HepG2 (cell line): ENCODE data around the gene ADCYAP1R1. TPM values are rescaled to one million over a fixed set of nuclear protein-coding genes. Genes with fewer than 3 reads are reported as not detected.

Source experiments
- ATAC-seq: fragments of 200-7000 bp; cut with Tn5 transposase; 3 replicates; pipeline ENCODE4 v1.9.1; 2020; ENCODE audit warnings: mild to moderate bottlenecking, moderate library complexity
- BruUV-seq: library from RNA; stranded (reverse); fragments of 400-500 nt; replicated peaks from 2 replicates; lab custom pipeline; 2021; lab: Mats Ljungman, UMichigan
- CTCF ChIA-PET: fragments of 300-600 bp; formaldehyde crosslinking; extraction: SDS; loops from one replicate; lab custom pipeline; 2021; ENCODE audit warnings: low total read pairs, inconsistent platforms, low intra/inter-chr PET ratio; lab: Yijun Ruan, JAX
- POLR2A ChIA-PET: fragments of 350-600 bp; sonication (Branson Sonifier 250); formaldehyde crosslinking; loops from one replicate; lab custom pipeline; 2020; ENCODE audit warnings: antibody characterized with exemption, inconsistent platforms; lab: Yijun Ruan, JAX
- DNase-seq: peaks from one replicate; pipeline ENCODE4 v3.0.0-alpha.2; 2015; ENCODE audit warnings: low spot score
- FAIRE-seq: peaks from 3 replicates; lab custom pipeline; 2011; peaks lifted over from hg19 to GRCh38; lab: Jason Lieb, UNC
- H2AFZ ChIP-seq: one replicate; pipeline ENCODE4 v1.6.1; 2011; ENCODE audit warnings: low read length, inconsistent platforms
- H3K27ac ChIP-seq: fragments of 300-600 bp; 3 replicates; pipeline ENCODE4 v1.8.0; 2011; ENCODE audit warnings: mixed run types, mild to moderate bottlenecking, mixed read lengths, low read length, inconsistent platforms; ENCODE audit not compliant: insufficient read depth; ENCODE audit errors: extremely low read length
- H3K27me3 ChIP-seq, 2 experiments: fragments of 200-600 bp in 1 of 2; 2 replicates in 1 of 2; 3 replicates in 1 of 2; pipeline versions ENCODE4 v1.6.0 to v1.8.0; 2011; ENCODE audit warnings: low read length in 2 of 2, mild to moderate bottlenecking in 2 of 2, moderate library complexity in 2 of 2, inconsistent platforms in 1 of 2; ENCODE audit not compliant: insufficient read depth in 2 of 2, control insufficient read depth in 1 of 2
- H3K36me3 ChIP-seq, 2 experiments: fragments of 200-600 bp in 1 of 2; replicated peaks in 1 of 2; 2 replicates in 1 of 2; 3 replicates in 1 of 2; pipeline versions ENCODE4 v1.5.1 to v1.8.0; 2011; ENCODE audit warnings: low read length in 2 of 2, inconsistent platforms in 1 of 2; ENCODE audit not compliant: insufficient read depth in 2 of 2, control insufficient read depth in 1 of 2
- H3K4me1 ChIP-seq: 2 replicates; pipeline ENCODE4 v1.5.1; 2012; ENCODE audit warnings: low read length, inconsistent platforms; ENCODE audit not compliant: insufficient read depth
- H3K4me2 ChIP-seq: 2 replicates; pipeline ENCODE4 v1.6.0; 2011; ENCODE audit warnings: low read depth, low read length, inconsistent platforms
- H3K4me3 ChIP-seq, 3 experiments: fragments of 200-600 bp in 1 of 3; sonication (generic), shearing (Covaris generic) in 1 of 3; replicated peaks in 1 of 3; 2 replicates each; pipeline ENCODE4 v1.5.1; 2011 to 2016; ENCODE audit warnings: low read length in 3 of 3, inconsistent platforms in 2 of 3, low read depth in 2 of 3, mild to moderate bottlenecking in 2 of 3, control low read depth in 1 of 3, mixed read lengths in 1 of 3; ENCODE audit not compliant: insufficient read depth in 1 of 3
- H3K79me2 ChIP-seq: one replicate; pipeline ENCODE4 v1.6.1; 2011; ENCODE audit warnings: low read length, inconsistent platforms; ENCODE audit not compliant: insufficient read depth
- H3K9ac ChIP-seq: 2 replicates; pipeline ENCODE4 v1.6.0; 2011; ENCODE audit warnings: mild to moderate bottlenecking, low read depth, low read length, inconsistent platforms; ENCODE audit not compliant: insufficient read depth
- H3K9me3 ChIP-seq: 2 replicates; pipeline ENCODE4 v1.5.1; 2012; ENCODE audit warnings: mild to moderate bottlenecking, low read length
- H4K20me1 ChIP-seq: 2 replicates; pipeline ENCODE4 v1.6.0; 2011; ENCODE audit warnings: inconsistent platforms, mild to moderate bottlenecking, low read length, moderate library complexity; ENCODE audit not compliant: insufficient read depth
- ERF ChIP-seq: IDR thresholded peaks from 2 replicates; pipeline ENCODE4 v1.6.1; 2018; ENCODE audit warnings: missing biosample characterization, missing genetic modification reagents
- FOXK2 ChIP-seq: fragments of 450-650 bp; IDR thresholded peaks from 2 replicates; pipeline ENCODE4 v1.6.1; 2016
- GZF1 ChIP-seq: sonication (generic); formaldehyde crosslinking; IDR thresholded peaks from 2 replicates; pipeline ENCODE4 v1.5.1; 2020; ENCODE audit warnings: mild to moderate bottlenecking, missing genetic modification reagents
- ONECUT2 ChIP-seq: sonication (generic); formaldehyde crosslinking; IDR thresholded peaks from 2 replicates; pipeline ENCODE4 v1.4.0; 2020; ENCODE audit warnings: missing genetic modification reagents
- SIN3B ChIP-seq: fragments of 150-350 bp; IDR thresholded peaks from 2 replicates; pipeline ENCODE4 v1.6.1; 2014; ENCODE audit warnings: low read length
- XRCC5 ChIP-seq: fragments of 200-400 bp; formaldehyde crosslinking; optimal IDR thresholded peaks from 2 replicates; pipeline ENCODE3; 2017; ENCODE audit warnings: mild to moderate bottlenecking, low read length
- ZMYM3 ChIP-seq: sonication (generic); formaldehyde crosslinking; IDR thresholded peaks from 2 replicates; pipeline ENCODE4 v1.5.1; 2020; ENCODE audit warnings: mild to moderate bottlenecking, missing genetic modification reagents
- ZNF280B ChIP-seq: sonication (generic); formaldehyde crosslinking; IDR thresholded peaks from 2 replicates; pipeline ENCODE4 v1.5.0; 2020; ENCODE audit warnings: missing genetic modification reagents, mild to moderate bottlenecking, borderline replicate concordance
- ZNF598 ChIP-seq: sonication (generic); formaldehyde crosslinking; IDR thresholded peaks from 2 replicates; pipeline ENCODE4 v1.5.1; 2020; ENCODE audit warnings: mild to moderate bottlenecking, missing genetic modification reagents, borderline replicate concordance
- ZNF616 ChIP-seq: sonication (generic); formaldehyde crosslinking; IDR thresholded peaks from 2 replicates; pipeline ENCODE4 v1.5.0; 2020; ENCODE audit warnings: low read depth, mild to moderate bottlenecking, missing genetic modification reagents
- ZNF710 ChIP-seq: sonication (generic); formaldehyde crosslinking; IDR thresholded peaks from 2 replicates; pipeline ENCODE4 v1.5.0; 2020; ENCODE audit warnings: mild to moderate bottlenecking, missing genetic modification reagents, borderline replicate concordance
- WGBS: methylation state at CpG from one replicate; pipeline ENCODE4 v1.1.6; 2017; ENCODE audit warnings: low lambda C conversion rate; 5-methylcytosine and 5-hydroxymethylcytosine counted together
- in situ Hi-C: cut with HindIII; loops from 2 replicates; pipeline ENCODE4 v1.10.0; 2017; ENCODE audit warnings: low pct_unique_long_range_greater_than_20kb; ENCODE audit not compliant: extremely low pct_ligation_motif_present
- intact Hi-C: fragments of 100-400 bp; cut with micrococcal nuclease; formaldehyde crosslinking; loops from one replicate; pipeline ENCODE4 v1.10.0; 2022; ENCODE audit not compliant: unreplicated experiment
- polyA plus RNA-seq, 8 experiments: library from polyadenylated mRNA; depleted of rRNA in 3 of 8; stranded (reverse) in 7 of 8; unstranded in 1 of 8; fragments of >200 nt; fragmentation: Illumina TruSeq in 4 of 8; extraction: Trizol in 4 of 8; gene quantifications; 2 replicates each; pipeline versions ENCODE4 v1.2.1 to v1.2.3, GENCODE V29; 2011 to 2016; ENCODE audit warnings: low read depth in 4 of 8, missing spikeins in 1 of 8, mixed read lengths in 1 of 8; ENCODE audit not compliant: insufficient read depth in 1 of 8
- total RNA-seq, 5 experiments: library from RNA; depleted of rRNA; stranded (reverse); fragments of >200 nt; fragmentation: Illumina TruSeq; extraction: Trizol; gene quantifications; 2 replicates each; pipeline ENCODE4 v1.2.3, GENCODE V29; 2016; ENCODE audit warnings: low read depth in 1 of 5

ADCYAP1R1 gene
- total and polyA plus RNA-seq, 2 of the 13 experiments (the other 11 are each of a cell fraction or from before 2014, with no cell fraction given), result not detected

GRCh38 chr7:31133497-31133896 lies 81.4 kb downstream of the ADCYAP1R1 start:
- Histone ChIP-seq H3K4me3 (no peak overlapping the region), H2AFZ (no peak overlapping the region), H3K27me3 (no peaks in the 10 kb centered on the region; a peak in 1 of 5 replicates), H3K4me2 (no peak overlapping the region), H3K79me2 (no peaks in the 10 kb centered on the region), H3K27ac (no peak overlapping the region), H3K36me3 (no peaks in the 10 kb centered on the region), H3K9ac (no peak overlapping the region), H3K4me1 (no peaks in the 10 kb centered on the region), H3K9me3 (no peaks in the 10 kb centered on the region), H4K20me1 (no peaks in the 10 kb centered on the region)
- DNase-seq (no peak), FAIRE-seq (no peak), ATAC-seq (no peak)
- WGBS, result 10% methylated on average over 3 of the region's 3 CpGs
- intact Hi-C loops, result loop anchor here (5.0 kb wide), 2 partner anchors 354 to 604 kb away; no protein-coding TSS in a partner anchor
- TF ChIP-seq ZNF710 (CRISPR knock-in tag), result no peak
- TF ChIP-seq FOXK2, result no peak
- TF ChIP-seq ZNF616 (CRISPR knock-in tag), result no peak
- TF ChIP-seq ZNF280B (CRISPR knock-in tag), result no peak
- TF ChIP-seq ERF (CRISPR knock-in tag), result no peak
- no peak for TF ChIP-seq XRCC5
- no peak for TF ChIP-seq ZNF598 (CRISPR knock-in tag)
- no peak for TF ChIP-seq ONECUT2 (CRISPR knock-in tag)
- TF ChIP-seq ZMYM3, result no peak
- TF ChIP-seq GZF1, result no peak
- TF ChIP-seq SIN3B, result no peak
- ChIA-PET POLR2A (no interaction called here), CTCF (no interaction called here)
- no TSS peak for BruUV-seq
- in situ Hi-C loops, result loop anchor here (10.0 kb wide), 1 partner anchor 601 kb away; no protein-coding TSS in a partner anchor
